COLO829 (cell line): ENCODE measurements around the gene KRT5.
"Not testable (repeated sequence)": the region's sequence is repeated elsewhere in the genome, so short reads cannot be mapped to it uniquely, and the experiment has no call there.

Source experiments
- DNase-seq: peaks from one replicate; pipeline ENCODE4 v3.0.0; 2012; ENCODE audit warnings: low spot score

Gene KRT5

GRCh38 chr12:52494100-52494499, 26.1 kb downstream of the KRT5 start:
- DNase-seq = no peak

GRCh38 chr12:52493172-52493571, 27.0 kb downstream of the KRT5 start, which contains the start of gene KRT6A:
TSS of gene KRT6A (minus strand) at chr12:52493257. CDS start at chr12:52493188, 69 bp downstream.
- DNase-seq = no peak

GRCh38 chr12:52492405-52492804, 27.8 kb downstream of the KRT5 start:
- DNase-seq = not testable (repeated sequence)

- DNase-seq = not testable (repeated sequence)
Measured at GRCh38 chr12:52491495-52491894, 28.7 kb downstream of the KRT5 start.

- no peak for DNase-seq
Measured at GRCh38 chr12:52488736-52489135, 31.5 kb downstream of the KRT5 start.

GRCh38 chr12:52487744-52488443, 32.3 kb downstream of the KRT5 start:
- DNase-seq = not testable (repeated sequence)

GRCh38 chr12:52487211-52487610, 33.0 kb downstream of the KRT5 start:
- no peak for DNase-seq

GRCh38 chr12:52486166-52487105, 33.8 kb downstream of the KRT5 start:
- DNase-seq = no peak

- DNase-seq = no peak
Measured at GRCh38 chr12:52480073-52480472, 40.1 kb downstream of the KRT5 start.

- no peak for DNase-seq
Measured at GRCh38 chr12:52477651-52478050, 42.5 kb downstream of the KRT5 start.

GRCh38 chr12:52474212-52474611, 46.0 kb downstream of the KRT5 start:
- DNase-seq = no peak

GRCh38 chr12:52473768-52474167, 46.4 kb downstream of the KRT5 start, which contains the start of gene KRT6C:
TSS of gene KRT6C (minus strand) at chr12:52473805. CDS start at chr12:52473737, 68 bp downstream.
- no peak for DNase-seq

- DNase-seq = no peak
Measured at GRCh38 chr12:52469853-52470252, 50.3 kb downstream of the KRT5 start.

- DNase-seq = no peak
Measured at GRCh38 chr12:52464897-52465296, 55.3 kb downstream of the KRT5 start.
